Measurements from ENCODE around the gene PPM1M. TPM values are rescaled to one million over a fixed set of nuclear protein-coding genes. Genes with fewer than 3 reads are reported as not detected.

Gene PPM1M
- total and polyA plus RNA-seq, 12 donors = 5.2 to 17.6 (median 7.9) TPM

GRCh38 chr3:52197499-52197841 is 48.1 kb upstream of the PPM1M start:
- Histone ChIP-seq H3K4me3 (peak overlapping the region in 9 of 10 donors; percentile 76 to 100 (median 90)), H3K36me3 (peaks cover 0 to 34% (median 19%) of the 10 kb centered on the region in 9 donors), H3K4me1 (peaks cover 14 to 80% (median 67%) of the 10 kb centered on the region in 9 donors), H3K27ac (peak overlapping the region; percentile 78 to 96 (median 92)), H3K27me3 (no peaks in the 10 kb centered on the region), H3K9me3 (no peaks in the 10 kb centered on the region)
- WGBS, 2 donors = 37 to 44% methylated on average over 10 of the region's 10 CpGs
- intact Hi-C loops (cut with DNase I) = loop anchor here in 4 of 10 donors (5.0 kb wide), 1 partner anchor 45 kb away; the partner anchor contains the start of gene POC1A (in 4 of the 4)
- ATAC-seq (peak in 6 of 8 donors; percentile 1 to 14 (median 7)), DNase-seq (no peak)
- TF ChIP-seq CTCF (IDR thresholded peaks at IDR 0.05) = no peak

DNA sequence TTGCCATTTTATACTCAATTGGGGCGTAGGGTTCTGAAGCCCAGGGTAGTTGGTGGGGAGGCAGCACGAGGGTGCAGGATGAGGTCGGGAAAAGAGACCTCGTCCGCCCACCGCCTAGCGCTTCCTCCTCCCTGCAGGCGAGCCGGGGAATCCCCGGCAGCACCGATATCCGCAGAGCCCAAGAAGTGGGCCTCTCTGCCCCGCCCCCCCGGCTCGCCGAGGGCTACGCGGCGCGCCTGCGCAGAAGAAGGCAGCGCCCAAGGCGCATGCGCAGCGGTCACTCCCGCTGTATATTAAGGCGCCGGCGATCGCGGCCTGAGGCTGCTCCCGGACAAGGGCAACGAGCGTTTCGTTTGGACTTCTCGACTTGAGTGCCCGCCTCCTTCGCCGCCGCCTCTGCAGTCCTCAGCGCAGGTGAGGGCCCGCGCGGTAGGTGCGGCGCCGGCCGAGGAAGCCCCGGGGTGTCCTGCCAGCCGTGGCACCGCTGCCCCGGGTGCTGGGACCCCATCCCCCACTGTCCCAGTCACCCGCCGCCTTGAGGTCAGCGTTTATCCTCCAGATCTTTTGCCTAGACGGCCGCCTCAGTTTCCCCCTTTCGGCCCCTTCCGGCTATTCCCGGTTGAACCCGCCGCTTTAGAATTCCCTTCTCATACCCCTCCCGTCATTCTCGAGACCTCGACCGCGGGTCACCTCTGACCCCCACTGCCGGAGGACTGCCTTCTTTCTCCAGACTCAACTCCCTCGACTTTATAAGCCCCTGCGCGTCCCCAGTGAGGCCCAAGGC is 47.5 kb upstream of the PPM1M start, which contains the start of gene ALAS1:
Gene ALAS1, plus strand, starts transcription at position 319 of the 784 bp plus-strand sequence. CDS start 1,082 bp downstream, outside the sequence.
- WGBS, 2 donors = 0 to 1% methylated on average over 69 to 71 of the region's 71 CpGs
- H3K36me3 ChIP-seq = peaks cover 0 to 40% (median 23%) of the 10 kb centered on the region in 9 donors
- H3K4me1 ChIP-seq = peaks cover 15 to 84% (median 72%) of the 10 kb centered on the region in 9 donors
- H3K4me3 ChIP-seq = peak within 1 kb of the TSS; percentile 76 to 100 (median 90)
- H3K27ac ChIP-seq = peak within 1 kb of the TSS; percentile 78 to 96 (median 92)
- ATAC-seq = peak; percentile 84 to 94 (median 93)
- peak in 5 of 9 donors; percentile 8 to 34 (median 29) for TF ChIP-seq CTCF (IDR thresholded peaks at IDR 0.05)
- H3K27me3 ChIP-seq = no peaks in the 10 kb centered on the region
- H3K9me3 ChIP-seq = no peaks in the 10 kb centered on the region
- intact Hi-C loops (cut with DNase I) = loop anchor here in 4 of 10 donors (2.0 to 5.0 kb wide), 2 partner anchors 19 to 46 kb away; partner anchors contain the start of gene POC1A (in 4 of the 4)
- peak; percentile 92 to 95 for DNase-seq

GRCh38 chr3:52198643-52199608 is 46.6 kb upstream of the PPM1M start:
- ATAC-seq (no peak), DNase-seq (no peak)
- no peak for TF ChIP-seq CTCF (IDR thresholded peaks at IDR 0.05)
- H3K9me3 ChIP-seq = no peaks in the 10 kb centered on the region
- H3K4me1 ChIP-seq = peaks cover 17 to 88% (median 73%) of the 10 kb centered on the region in 9 donors
- peak overlapping the region; percentile 76 to 100 (median 90) for H3K4me3 ChIP-seq
- H3K36me3 ChIP-seq = peaks cover 0 to 49% (median 32%) of the 10 kb centered on the region in 9 donors
- H3K27ac ChIP-seq = peak overlapping the region; percentile 78 to 96 (median 92)
- intact Hi-C loops (cut with DNase I) = loop anchor here in 4 of 10 donors (2.0 to 5.0 kb wide), 2 partner anchors 18 to 47 kb away; partner anchors contain the start of gene POC1A (in 4 of the 4)
- H3K27me3 ChIP-seq = no peaks in the 10 kb centered on the region
- 38 to 40% methylated on average over 14 of the region's 14 CpGs for WGBS, 2 donors
